ENCODE results near the gene ATAT1.

Gene ATAT1

GRCh38 chr6:30613251-30614043 is 13.2 kb upstream of the ATAT1 start:
- no peak for DNase-seq

GRCh38 chr6:30614044-30614842 is 12.4 kb upstream of the ATAT1 start:
- DNase-seq = no peak

GRCh38 chr6:30614843-30615218 is 11.8 kb upstream of the ATAT1 start:
- DNase-seq = peak; percentile 88 to 92

GRCh38 chr6:30615219-30615957 is 11.3 kb upstream of the ATAT1 start:
- DNase-seq = no peak

- DNase-seq = no peak
Observed at GRCh38 chr6:30615958-30616810, 10.5 kb upstream of the ATAT1 start.

- peak; percentile 98 to 99 for DNase-seq
Observed at GRCh38 chr6:30616811-30617564, 9.7 kb upstream of the ATAT1 start, which contains the start of gene PPP1R10. Gene PPP1R10 (minus strand): TSS chr6:30617243. CDS start chr6:30609944, 7,299 bp downstream.

GRCh38 chr6:30617565-30618269 is 9.0 kb upstream of the ATAT1 start, which contains the start of gene MRPS18B:
Gene MRPS18B (plus strand): TSS chr6:30617840. CDS start chr6:30617866, 26 bp downstream.
- peak; percentile 93 to 95 for DNase-seq

GRCh38 chr6:30618270-30618797 is 8.3 kb upstream of the ATAT1 start:
- no peak for DNase-seq

GRCh38 chr6:30619561-30619960 is 7.1 kb upstream of the ATAT1 start:
- no peak for DNase-seq

GRCh38 chr6:30625511-30625910 is 1.2 kb upstream of the ATAT1 start:
- no peak for DNase-seq

GRCh38 chr6:30635834-30636233 is 9.2 kb downstream of the ATAT1 start:
- DNase-seq = no peak

GRCh38 chr6:30640481-30640880 is 13.8 kb downstream of the ATAT1 start:
- no peak for DNase-seq

GRCh38 chr6:30641048-30641447 is 14.4 kb downstream of the ATAT1 start:
- DNase-seq = no peak

GRCh38 chr6:30643656-30644055 is 17.0 kb downstream of the ATAT1 start:
- no peak for DNase-seq

GRCh38 chr6:30644769-30645168 is 18.1 kb downstream of the ATAT1 start:
- no peak for DNase-seq

GRCh38 chr6:30645989-30646388 is 19.3 kb downstream of the ATAT1 start:
- DNase-seq = no peak

GRCh38 chr6:30646450-30647241 is 20.0 kb downstream of the ATAT1 start, which contains the start of gene C6orf136:
Gene C6orf136 (plus strand): TSS chr6:30647133. CDS start chr6:30647232, 99 bp downstream.
- DNase-seq = peak; percentile 80 to 94

- peak; percentile 57 to 88 for DNase-seq
Observed at GRCh38 chr6:30647242-30648116, 20.8 kb downstream of the ATAT1 start.
